HepG2 (cell line): Measurements from ENCODE around the gene MARF1. TPM values are rescaled to one million over a fixed set of nuclear protein-coding genes. Genes with fewer than 3 reads are reported as not detected.

ENCODE experiments used
- CHD2 ChIP-seq: IDR thresholded peaks from 2 replicates; pipeline ENCODE4 v1.6.1; 2011; ENCODE audit warnings: low read depth, low read length, improper control_type of control experiment
- ETV6 ChIP-seq: sonication (generic); formaldehyde crosslinking; conservative IDR thresholded peaks from 2 replicates; pipeline ENCODE4 v1.4.0; 2020; ENCODE audit warnings: missing genetic modification reagents
- ISX ChIP-seq: sonication (generic); formaldehyde crosslinking; conservative IDR thresholded peaks from 2 replicates; pipeline ENCODE4 v1.5.0; 2020; ENCODE audit warnings: missing genetic modification reagents
- NFKBIZ ChIP-seq: IDR thresholded peaks from 2 replicates; pipeline ENCODE4 v1.6.1; 2018; ENCODE audit warnings: missing genetic modification reagents, missing compliant biosample characterization
- NFYC ChIP-seq: IDR thresholded peaks from 2 replicates; pipeline ENCODE4 v1.6.1; 2016; ENCODE audit warnings: missing genetic modification reagents, missing compliant biosample characterization
- RBAK ChIP-seq: sonication (generic); formaldehyde crosslinking; IDR thresholded peaks from 2 replicates; pipeline ENCODE4 v1.5.1; 2020; ENCODE audit warnings: mild to moderate bottlenecking, missing genetic modification reagents
- RBM39 ChIP-seq: fragments of 200-400 bp; formaldehyde crosslinking; IDR thresholded peaks from one replicate; pipeline ENCODE4 v1.6.1; 2018; ENCODE audit warnings: antibody characterized with exemption, mild to moderate bottlenecking, low read depth, low read length; ENCODE audit not compliant: poor library complexity, severe bottlenecking
- SNAPC2 ChIP-seq: sonication (generic); formaldehyde crosslinking; IDR thresholded peaks from 2 replicates; pipeline ENCODE4 v1.8.1; 2022; ENCODE audit warnings: mild to moderate bottlenecking, missing genetic modification reagents
- TBX2 ChIP-seq: sonication (generic); formaldehyde crosslinking; IDR thresholded peaks from 2 replicates; pipeline ENCODE4 v1.5.0; 2020; ENCODE audit warnings: missing genetic modification reagents, mild to moderate bottlenecking, borderline replicate concordance
- ZKSCAN5 ChIP-seq: sonication (generic); formaldehyde crosslinking; IDR thresholded peaks from 2 replicates; pipeline ENCODE4 v1.5.1; 2020; ENCODE audit warnings: mild to moderate bottlenecking, missing genetic modification reagents
- ZNF121 ChIP-seq: sonication (generic); formaldehyde crosslinking; IDR thresholded peaks from 2 replicates; pipeline ENCODE4 v1.5.0; 2020; ENCODE audit warnings: mild to moderate bottlenecking, missing genetic modification reagents
- ZNF275 ChIP-seq: sonication (generic); formaldehyde crosslinking; IDR thresholded peaks from 2 replicates; pipeline ENCODE4 v1.8.0; 2022; ENCODE audit warnings: missing genetic modification reagents, mild to moderate bottlenecking, inconsistent platforms, borderline replicate concordance
- ZNF414 ChIP-seq: sonication (generic); formaldehyde crosslinking; IDR thresholded peaks from 2 replicates; pipeline ENCODE4 v1.5.0; 2020; ENCODE audit warnings: missing genetic modification reagents
- ZNF574 ChIP-seq: sonication (generic); formaldehyde crosslinking; IDR thresholded peaks from 2 replicates; pipeline ENCODE4 v1.4.0; 2020; ENCODE audit warnings: missing genetic modification reagents
- ZNF605 ChIP-seq: sonication (generic); formaldehyde crosslinking; IDR thresholded peaks from 2 replicates; pipeline ENCODE4 v1.8.0; 2022; ENCODE audit warnings: mild to moderate bottlenecking, missing genetic modification reagents
- polyA plus RNA-seq, 8 experiments: library from polyadenylated mRNA; depleted of rRNA in 3 of 8; stranded (reverse) in 7 of 8; unstranded in 1 of 8; fragments of >200 nt; fragmentation: Illumina TruSeq in 4 of 8; extraction: Trizol in 4 of 8; gene quantifications; 2 replicates each; pipeline versions ENCODE4 v1.2.1 to v1.2.3, GENCODE V29; 2011 to 2016; ENCODE audit warnings: low read depth in 4 of 8, missing spikeins in 1 of 8, mixed read lengths in 1 of 8; ENCODE audit not compliant: insufficient read depth in 1 of 8
- total RNA-seq, 5 experiments: library from RNA; depleted of rRNA; stranded (reverse); fragments of >200 nt; fragmentation: Illumina TruSeq; extraction: Trizol; gene quantifications; 2 replicates each; pipeline ENCODE4 v1.2.3, GENCODE V29; 2016; ENCODE audit warnings: low read depth in 1 of 5
- TF ChIP-seq, protein P1 (sequence below): sonication (generic); formaldehyde crosslinking; IDR thresholded peaks from 2 replicates; pipeline ENCODE4 v1.5.0; 2020; ENCODE audit warnings: missing genetic modification reagents
- TF ChIP-seq, protein P2 (sequence below): IDR thresholded peaks from 2 replicates; pipeline ENCODE4 v1.6.1; 2018; ENCODE audit warnings: missing genetic modification reagents, mild to moderate bottlenecking, missing compliant biosample characterization
- TF ChIP-seq, protein P3 (sequence below): sonication (generic); formaldehyde crosslinking; IDR thresholded peaks from 2 replicates; pipeline ENCODE4; 2020; ENCODE audit warnings: missing genetic modification reagents, mild to moderate bottlenecking, borderline replicate concordance

Gene MARF1
- total and polyA plus RNA-seq, 2 of the 13 experiments (the other 11 are each of a cell fraction or from before 2014, with no cell fraction given), result 8.7 to 20.7 TPM

DNA sequence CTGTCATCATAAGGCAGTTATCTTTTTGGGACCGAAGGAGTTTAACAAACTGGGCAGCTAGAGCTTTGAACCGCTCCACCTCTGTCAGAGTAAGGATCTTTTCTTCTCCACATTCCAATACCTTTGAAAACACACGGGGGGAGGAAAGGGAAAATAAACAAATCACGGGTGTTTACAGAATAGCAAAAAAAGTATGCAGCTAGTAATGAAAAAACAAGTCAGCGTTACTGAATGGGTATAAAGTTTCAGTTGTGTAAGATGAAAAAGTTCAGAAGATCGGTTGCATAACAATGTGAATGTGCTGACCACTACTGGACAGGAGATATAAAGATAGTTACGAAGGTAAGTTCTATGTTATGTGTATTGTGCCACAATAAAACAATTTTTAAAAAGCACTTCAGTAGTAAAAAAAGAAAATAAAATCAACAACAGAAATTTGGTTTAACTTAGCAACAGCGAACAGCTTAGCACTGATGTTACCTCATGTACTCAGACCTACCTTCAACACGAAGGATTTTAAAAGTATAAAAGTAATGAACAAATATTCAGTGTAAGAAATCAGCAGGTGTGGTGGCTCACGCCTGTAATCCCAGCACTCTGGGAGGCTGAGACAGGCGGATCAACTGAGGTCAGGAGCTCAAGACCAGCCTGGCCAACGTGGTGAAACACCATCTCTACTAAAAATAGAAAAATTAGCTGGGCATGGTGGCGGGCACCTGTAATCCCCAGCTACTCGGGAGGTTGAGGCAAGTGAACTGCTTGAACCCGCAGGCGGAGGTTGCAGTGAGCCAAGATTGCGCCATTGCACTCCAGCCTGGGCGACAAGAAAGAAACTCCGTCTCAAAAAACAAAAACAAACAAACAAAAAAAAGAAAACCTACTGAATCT, 34.3 kb downstream of the MARF1 start (continued):
- TF ChIP-seq, protein P1, sequence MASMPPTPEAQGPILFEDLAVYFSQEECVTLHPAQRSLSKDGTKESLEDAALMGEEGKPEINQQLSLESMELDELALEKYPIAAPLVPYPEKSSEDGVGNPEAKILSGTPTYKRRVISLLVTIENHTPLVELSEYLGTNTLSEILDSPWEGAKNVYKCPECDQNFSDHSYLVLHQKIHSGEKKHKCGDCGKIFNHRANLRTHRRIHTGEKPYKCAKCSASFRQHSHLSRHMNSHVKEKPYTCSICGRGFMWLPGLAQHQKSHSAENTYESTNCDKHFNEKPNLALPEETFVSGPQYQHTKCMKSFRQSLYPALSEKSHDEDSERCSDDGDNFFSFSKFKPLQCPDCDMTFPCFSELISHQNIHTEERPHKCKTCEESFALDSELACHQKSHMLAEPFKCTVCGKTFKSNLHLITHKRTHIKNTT (CRISPR knock-in tag), result no peak
- TF ChIP-seq ISX, result no peak
- TF ChIP-seq CHD2, result no peak
- TF ChIP-seq NFYC (CRISPR knock-in tag), result no peak
- no peak for TF ChIP-seq ZNF275
- no peak for TF ChIP-seq RBAK
- TF ChIP-seq ZNF574 (CRISPR knock-in tag), result no peak
- no peak for TF ChIP-seq RBM39
- no peak for TF ChIP-seq ZNF605 (CRISPR knock-in tag)
- TF ChIP-seq ZNF414 (CRISPR knock-in tag), result peak; percentile 48; the same call in 1 of the 2 replicates
- TF ChIP-seq, protein P2, sequence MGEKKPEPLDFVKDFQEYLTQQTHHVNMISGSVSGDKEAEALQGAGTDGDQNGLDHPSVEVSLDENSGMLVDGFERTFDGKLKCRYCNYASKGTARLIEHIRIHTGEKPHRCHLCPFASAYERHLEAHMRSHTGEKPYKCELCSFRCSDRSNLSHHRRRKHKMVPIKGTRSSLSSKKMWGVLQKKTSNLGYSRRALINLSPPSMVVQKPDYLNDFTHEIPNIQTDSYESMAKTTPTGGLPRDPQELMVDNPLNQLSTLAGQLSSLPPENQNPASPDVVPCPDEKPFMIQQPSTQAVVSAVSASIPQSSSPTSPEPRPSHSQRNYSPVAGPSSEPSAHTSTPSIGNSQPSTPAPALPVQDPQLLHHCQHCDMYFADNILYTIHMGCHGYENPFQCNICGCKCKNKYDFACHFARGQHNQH (CRISPR knock-in tag), result peak; percentile 18; the same call in 1 of the 2 replicates
- no peak for TF ChIP-seq ETV6 (CRISPR knock-in tag)
- 0 out of 2 replicates have a peak, but pooled peaks have one; percentile 59 for TF ChIP-seq NFKBIZ (CRISPR knock-in tag)
- no peak for TF ChIP-seq ZKSCAN5 (CRISPR knock-in tag)
- TF ChIP-seq, protein P3, sequence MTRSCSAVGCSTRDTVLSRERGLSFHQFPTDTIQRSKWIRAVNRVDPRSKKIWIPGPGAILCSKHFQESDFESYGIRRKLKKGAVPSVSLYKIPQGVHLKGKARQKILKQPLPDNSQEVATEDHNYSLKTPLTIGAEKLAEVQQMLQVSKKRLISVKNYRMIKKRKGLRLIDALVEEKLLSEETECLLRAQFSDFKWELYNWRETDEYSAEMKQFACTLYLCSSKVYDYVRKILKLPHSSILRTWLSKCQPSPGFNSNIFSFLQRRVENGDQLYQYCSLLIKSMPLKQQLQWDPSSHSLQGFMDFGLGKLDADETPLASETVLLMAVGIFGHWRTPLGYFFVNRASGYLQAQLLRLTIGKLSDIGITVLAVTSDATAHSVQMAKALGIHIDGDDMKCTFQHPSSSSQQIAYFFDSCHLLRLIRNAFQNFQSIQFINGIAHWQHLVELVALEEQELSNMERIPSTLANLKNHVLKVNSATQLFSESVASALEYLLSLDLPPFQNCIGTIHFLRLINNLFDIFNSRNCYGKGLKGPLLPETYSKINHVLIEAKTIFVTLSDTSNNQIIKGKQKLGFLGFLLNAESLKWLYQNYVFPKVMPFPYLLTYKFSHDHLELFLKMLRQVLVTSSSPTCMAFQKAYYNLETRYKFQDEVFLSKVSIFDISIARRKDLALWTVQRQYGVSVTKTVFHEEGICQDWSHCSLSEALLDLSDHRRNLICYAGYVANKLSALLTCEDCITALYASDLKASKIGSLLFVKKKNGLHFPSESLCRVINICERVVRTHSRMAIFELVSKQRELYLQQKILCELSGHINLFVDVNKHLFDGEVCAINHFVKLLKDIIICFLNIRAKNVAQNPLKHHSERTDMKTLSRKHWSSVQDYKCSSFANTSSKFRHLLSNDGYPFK, result no peak
- TF ChIP-seq ZNF121, result no peak; the same call in 1 of the 2 replicates
- TF ChIP-seq SNAPC2 (CRISPR knock-in tag), result no peak; the same call in 1 of the 2 replicates
- no peak; the same call in 1 of the 2 replicates for TF ChIP-seq TBX2
